ENCODE results near the gene CARD11.

Gene CARD11

GRCh38 chr7:2938514-2939192 is 105.0 kb downstream of the CARD11 start:
- Histone ChIP-seq H3K36me3 (ENCODE audit: insufficient read depth) (no peaks in the 10 kb centered on the region), H3K9ac (no peak overlapping the region), H3K27me3 (ENCODE audit: insufficient read depth, low read depth) (no peaks in the 10 kb centered on the region), H4K20me1 (ENCODE audit: insufficient read depth) (no peaks in the 10 kb centered on the region), H3K4me2 (no peak overlapping the region), H3K79me2 (ENCODE audit: insufficient read depth, low read depth) (no peaks in the 10 kb centered on the region), H2AFZ (ENCODE audit: low read depth) (no peak overlapping the region), H3K4me3 (IDR thresholded peaks at IDR 0.05; ENCODE audit: insufficient read depth, low read depth, low read length) (no peak overlapping the region), H3K27ac (no peak overlapping the region), H3K4me1 (ENCODE audit: low read depth, poor library complexity, severe bottlenecking) (no peaks in the 10 kb centered on the region)
- TF ChIP-seq, protein P1, sequence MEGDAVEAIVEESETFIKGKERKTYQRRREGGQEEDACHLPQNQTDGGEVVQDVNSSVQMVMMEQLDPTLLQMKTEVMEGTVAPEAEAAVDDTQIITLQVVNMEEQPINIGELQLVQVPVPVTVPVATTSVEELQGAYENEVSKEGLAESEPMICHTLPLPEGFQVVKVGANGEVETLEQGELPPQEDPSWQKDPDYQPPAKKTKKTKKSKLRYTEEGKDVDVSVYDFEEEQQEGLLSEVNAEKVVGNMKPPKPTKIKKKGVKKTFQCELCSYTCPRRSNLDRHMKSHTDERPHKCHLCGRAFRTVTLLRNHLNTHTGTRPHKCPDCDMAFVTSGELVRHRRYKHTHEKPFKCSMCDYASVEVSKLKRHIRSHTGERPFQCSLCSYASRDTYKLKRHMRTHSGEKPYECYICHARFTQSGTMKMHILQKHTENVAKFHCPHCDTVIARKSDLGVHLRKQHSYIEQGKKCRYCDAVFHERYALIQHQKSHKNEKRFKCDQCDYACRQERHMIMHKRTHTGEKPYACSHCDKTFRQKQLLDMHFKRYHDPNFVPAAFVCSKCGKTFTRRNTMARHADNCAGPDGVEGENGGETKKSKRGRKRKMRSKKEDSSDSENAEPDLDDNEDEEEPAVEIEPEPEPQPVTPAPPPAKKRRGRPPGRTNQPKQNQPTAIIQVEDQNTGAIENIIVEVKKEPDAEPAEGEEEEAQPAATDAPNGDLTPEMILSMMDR (conservative IDR thresholded peaks at IDR 0.05; ENCODE audit: low read depth, low read length) = no peak

- Histone ChIP-seq H3K79me2 (ENCODE audit: insufficient read depth, low read depth) (no peaks in the 10 kb centered on the region), H3K36me3 (ENCODE audit: insufficient read depth) (no peaks in the 10 kb centered on the region), H3K27me3 (ENCODE audit: insufficient read depth, low read depth) (no peaks in the 10 kb centered on the region), H3K4me1 (ENCODE audit: low read depth, poor library complexity, severe bottlenecking) (no peaks in the 10 kb centered on the region), H3K4me3 (IDR thresholded peaks at IDR 0.05; ENCODE audit: insufficient read depth, low read depth, low read length) (no peak overlapping the region), H4K20me1 (ENCODE audit: insufficient read depth) (no peaks in the 10 kb centered on the region), H3K9ac (no peak overlapping the region), H3K27ac (no peak overlapping the region), H2AFZ (ENCODE audit: low read depth) (no peak overlapping the region), H3K4me2 (no peak overlapping the region)
- TF ChIP-seq, protein P1 (conservative IDR thresholded peaks at IDR 0.05; ENCODE audit: low read depth, low read length) = no peak
Measured at GRCh38 chr7:2937701-2938513, 105.8 kb downstream of the CARD11 start.

- Histone ChIP-seq H2AFZ (ENCODE audit: low read depth) (no peak overlapping the region), H4K20me1 (ENCODE audit: insufficient read depth) (no peaks in the 10 kb centered on the region), H3K9ac (no peak overlapping the region), H3K4me2 (no peak overlapping the region), H3K27me3 (ENCODE audit: insufficient read depth, low read depth) (no peaks in the 10 kb centered on the region), H3K36me3 (ENCODE audit: insufficient read depth) (no peaks in the 10 kb centered on the region), H3K27ac (no peak overlapping the region), H3K4me1 (ENCODE audit: low read depth, poor library complexity, severe bottlenecking) (no peaks in the 10 kb centered on the region), H3K79me2 (ENCODE audit: insufficient read depth, low read depth) (no peaks in the 10 kb centered on the region), H3K4me3 (IDR thresholded peaks at IDR 0.05; ENCODE audit: insufficient read depth, low read depth, low read length) (no peak overlapping the region)
- TF ChIP-seq, protein P1 (conservative IDR thresholded peaks at IDR 0.05; ENCODE audit: low read depth, low read length) = no peak
Measured at GRCh38 chr7:2936891-2937580, 106.6 kb downstream of the CARD11 start.

DNA sequence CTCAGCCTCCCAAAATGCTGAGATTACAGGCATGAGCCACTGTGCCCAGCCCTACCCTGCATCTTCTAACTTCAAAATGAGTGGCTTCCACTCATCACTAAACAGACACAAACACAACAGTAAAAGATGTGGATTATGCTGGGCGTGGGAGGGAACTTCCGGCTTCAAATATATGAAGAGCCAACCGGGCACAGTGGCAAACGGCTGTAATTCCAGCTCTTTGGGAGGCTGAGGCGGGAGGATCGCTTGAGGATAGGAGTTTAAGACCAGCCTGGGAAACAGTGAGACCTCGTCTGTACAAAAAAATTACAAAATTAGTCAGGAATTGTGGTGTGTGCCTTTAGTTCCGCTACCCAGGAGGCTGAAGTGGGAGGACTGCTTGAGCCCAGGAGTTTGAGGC is 107.4 kb downstream of the CARD11 start:
- no peaks in the 10 kb centered on the region for H4K20me1 ChIP-seq (ENCODE audit: insufficient read depth)
- H3K27ac ChIP-seq = no peak overlapping the region
- H3K27me3 ChIP-seq (ENCODE audit: insufficient read depth, low read depth) = no peaks in the 10 kb centered on the region
- TF ChIP-seq, protein P1 (conservative IDR thresholded peaks at IDR 0.05; ENCODE audit: low read depth, low read length) = no peak
- no peak overlapping the region for H2AFZ ChIP-seq (ENCODE audit: low read depth)
- no peaks in the 10 kb centered on the region for H3K36me3 ChIP-seq (ENCODE audit: insufficient read depth)
- H3K4me3 ChIP-seq (IDR thresholded peaks at IDR 0.05; ENCODE audit: insufficient read depth, low read depth, low read length) = no peak overlapping the region
- H3K4me2 ChIP-seq = no peak overlapping the region
- H3K79me2 ChIP-seq (ENCODE audit: insufficient read depth, low read depth) = no peaks in the 10 kb centered on the region
- no peaks in the 10 kb centered on the region for H3K4me1 ChIP-seq (ENCODE audit: low read depth, poor library complexity, severe bottlenecking)
- H3K9ac ChIP-seq = no peak overlapping the region

Data from KMS-11 (cell line).